Neural progenitor cell (in vitro differentiated cells): ENCODE results near the gene PRSS2. TPM values are rescaled to one million over a fixed set of nuclear protein-coding genes. Genes with fewer than 3 reads are reported as not detected.

Source experiments
- DNase-seq: peaks from one replicate; pipeline ENCODE4 v3.0.0-alpha.2; 2016; ENCODE audit warnings: low spot score
- H2AFZ ChIP-seq: fragments of 200-600 bp; sonication (generic); replicated peaks from 2 replicates; pipeline ENCODE4 v1.6.1; 2016; ENCODE audit warnings: antibody characterized with exemption
- H3F3A ChIP-seq: fragments of 200-600 bp; sonication (generic); 2 replicates; pipeline ENCODE4 v1.6.1; 2016; ENCODE audit warnings: antibody characterized with exemption, low read depth
- H3K27ac ChIP-seq: fragments of 200-600 bp; sonication (generic); 2 replicates; pipeline ENCODE4 v1.5.1; 2016; ENCODE audit warnings: mild to moderate bottlenecking
- H3K27me3 ChIP-seq: fragments of 200-600 bp; sonication (generic); 2 replicates; pipeline ENCODE4 v1.6.1; 2016; ENCODE audit warnings: mild to moderate bottlenecking, moderate library complexity
- H3K36me3 ChIP-seq: fragments of 200-600 bp; sonication (generic); 2 replicates; pipeline ENCODE4 v1.5.1; 2016
- H3K4me1 ChIP-seq: fragments of 200-600 bp; sonication (generic); 2 replicates; pipeline ENCODE4 v1.6.1; 2016; ENCODE audit warnings: mixed run types
- H3K4me2 ChIP-seq: fragments of 200-600 bp; sonication (generic); 2 replicates; pipeline ENCODE4 v1.6.1; 2016
- H3K4me3 ChIP-seq: fragments of 200-600 bp; sonication (generic); 2 replicates; pipeline ENCODE4 v1.5.1; 2016
- H3K79me2 ChIP-seq: fragments of 200-600 bp; sonication (generic); 2 replicates; pipeline ENCODE4 v1.6.1; 2016; ENCODE audit warnings: low read depth
- H3K9ac ChIP-seq: fragments of 200-600 bp; sonication (generic); 2 replicates; pipeline ENCODE4 v1.6.1; 2016
- H3K9me3 ChIP-seq: fragments of 200-600 bp; sonication (generic); 2 replicates; pipeline ENCODE4 v1.5.1; 2016; ENCODE audit warnings: low read depth
- H4K20me1 ChIP-seq: fragments of 200-600 bp; sonication (generic); 2 replicates; pipeline ENCODE4 v1.6.1; 2016; ENCODE audit warnings: low read depth
- H3K27ac Mint-ChIP-seq: 3 replicates; pipeline ENCODE4 v1.8.0; 2021; ENCODE audit warnings: mixed read lengths
- H3K27me3 Mint-ChIP-seq: 2 replicates; pipeline ENCODE4 v1.8.0; 2022; ENCODE audit warnings: low read depth, mild to moderate bottlenecking, inconsistent platforms, moderate library complexity, mixed read lengths; ENCODE audit not compliant: insufficient read depth
- H3K36me3 Mint-ChIP-seq: 3 replicates; pipeline ENCODE4 v1.8.0; 2021; ENCODE audit warnings: mixed read lengths
- H3K4me1 Mint-ChIP-seq: 3 replicates; pipeline ENCODE4 v1.8.0; 2021; ENCODE audit warnings: mixed read lengths
- H3K4me3 Mint-ChIP-seq: 3 replicates; pipeline ENCODE4 v1.8.0; 2021; ENCODE audit warnings: mild to moderate bottlenecking, moderate library complexity, mixed read lengths
- H3K9me3 Mint-ChIP-seq: 3 replicates; pipeline ENCODE4 v1.8.0; 2020; ENCODE audit warnings: mixed read lengths
- CTCF ChIP-seq: fragments of 200-600 bp; sonication (generic); IDR thresholded peaks from 2 replicates; pipeline ENCODE4 v1.5.1; 2017; ENCODE audit warnings: antibody characterized with exemption, mild to moderate bottlenecking
- EZH2 ChIP-seq: fragments of 200-600 bp; sonication (generic); IDR thresholded peaks from 2 replicates; pipeline ENCODE4 v1.6.1; 2017; ENCODE audit warnings: antibody characterized with exemption, mild to moderate bottlenecking, moderate library complexity
- EZH2phosphoT487 ChIP-seq: fragments of 200-600 bp; sonication (generic); IDR thresholded peaks from 2 replicates; pipeline ENCODE4 v1.6.1; 2017; ENCODE audit warnings: antibody characterized with exemption
- total RNA-seq: library from RNA; depleted of rRNA; stranded (reverse); fragments of >200 nt; gene quantifications from 2 replicates; pipeline ENCODE4 v1.2.3, GENCODE V29; 2015; ENCODE audit warnings: low replicate concordance

PRSS2 gene
- total RNA-seq = not detected in 2 replicates

GRCh38 chr7:142770661-142771352 is at the start of gene PRSS2:
Gene PRSS2 (plus strand): TSS chr7:142770970. CDS start chr7:142770983, 13 bp downstream.
- H3K4me3 Mint-ChIP-seq = no peak within 1 kb of the TSS
- H3K27me3 Mint-ChIP-seq = peaks cover 17% of the 10 kb centered on the region
- Histone ChIP-seq H3K4me3 (no peak within 1 kb of the TSS), H3K4me2 (no peak within 1 kb of the TSS), H3K36me3 (no peaks in the 10 kb centered on the region), H3K27me3 (no peaks in the 10 kb centered on the region), H3K27ac (no peak within 1 kb of the TSS), H2AFZ (no peak within 1 kb of the TSS), H4K20me1 (no peaks in the 10 kb centered on the region), H3F3A (no peaks in the 10 kb centered on the region), H3K9me3 (no peaks in the 10 kb centered on the region), H3K9ac (no peak within 1 kb of the TSS), H3K79me2 (no peaks in the 10 kb centered on the region), H3K4me1 (no peaks in the 10 kb centered on the region)
- no peak for DNase-seq
- TF ChIP-seq CTCF = no peak
- no peaks in the 10 kb centered on the region for H3K4me1 Mint-ChIP-seq
- H3K27ac Mint-ChIP-seq = no peak within 1 kb of the TSS
- peaks cover 2% of the 10 kb centered on the region for H3K9me3 Mint-ChIP-seq
- no peaks in the 10 kb centered on the region for H3K36me3 Mint-ChIP-seq

GRCh38 chr7:142720986-142721385 is 49.8 kb upstream of the PRSS2 start:
- H3K4me1 ChIP-seq = no peaks in the 10 kb centered on the region
- no peaks in the 10 kb centered on the region for H3K9me3 Mint-ChIP-seq
- TF ChIP-seq CTCF = no peak
- no peak for TF ChIP-seq EZH2phosphoT487
- TF ChIP-seq EZH2 = no peak
- H3K4me3 ChIP-seq = no peak overlapping the region
- H3K4me1 Mint-ChIP-seq = no peaks in the 10 kb centered on the region
- H3K27me3 Mint-ChIP-seq = no peaks in the 10 kb centered on the region
- no peak overlapping the region for H3K27ac ChIP-seq
- no peaks in the 10 kb centered on the region for H3K36me3 ChIP-seq
- H3K36me3 Mint-ChIP-seq = no peaks in the 10 kb centered on the region
- H4K20me1 ChIP-seq = no peaks in the 10 kb centered on the region
- H3K9me3 ChIP-seq = no peaks in the 10 kb centered on the region
- H2AFZ ChIP-seq = no peak overlapping the region
- no peak overlapping the region for H3K4me3 Mint-ChIP-seq
- H3F3A ChIP-seq = no peaks in the 10 kb centered on the region
- no peaks in the 10 kb centered on the region for H3K79me2 ChIP-seq
- H3K27me3 ChIP-seq = no peaks in the 10 kb centered on the region
- no peak overlapping the region for H3K27ac Mint-ChIP-seq
- DNase-seq = no peak
- no peak overlapping the region for H3K9ac ChIP-seq
- H3K4me2 ChIP-seq = no peak overlapping the region

- Mint-ChIP-seq H3K9me3 (no peaks in the 10 kb centered on the region), H3K27me3 (no peaks in the 10 kb centered on the region), H3K36me3 (no peaks in the 10 kb centered on the region), H3K4me1 (no peaks in the 10 kb centered on the region), H3K4me3 (no peak overlapping the region), H3K27ac (no peak overlapping the region)
- no peaks in the 10 kb centered on the region for H3K27me3 ChIP-seq
- no peak for DNase-seq
- H3F3A ChIP-seq = no peaks in the 10 kb centered on the region
- H3K4me3 ChIP-seq = no peak overlapping the region
- H3K79me2 ChIP-seq = no peaks in the 10 kb centered on the region
- H3K4me2 ChIP-seq = no peak overlapping the region
- no peak overlapping the region for H3K9ac ChIP-seq
- H3K27ac ChIP-seq = no peak overlapping the region
- TF ChIP-seq CTCF (no peak), EZH2 (no peak), EZH2phosphoT487 (no peak)
- no peaks in the 10 kb centered on the region for H3K36me3 ChIP-seq
- H3K4me1 ChIP-seq = no peaks in the 10 kb centered on the region
- H3K9me3 ChIP-seq = no peaks in the 10 kb centered on the region
- no peak overlapping the region for H2AFZ ChIP-seq
- H4K20me1 ChIP-seq = no peaks in the 10 kb centered on the region
Observed at GRCh38 chr7:142722248-142722794, 48.4 kb upstream of the PRSS2 start.
